Parathyroid adenoma (tissue), 2 donors: ENCODE measurements around the gene EEF1A2.

ENCODE experiments used
- H2AFZ ChIP-seq: fragments of 300-600 bp; sonication (generic); one replicate; pipeline ENCODE4 v1.7.0; 2017; ENCODE audit warnings: antibody characterized with exemption, mild to moderate bottlenecking
- H3K27ac ChIP-seq: fragments of 300-600 bp; sonication (generic); one replicate; pipeline ENCODE4 v1.7.0; 2017
- H3K27me3 ChIP-seq: fragments of 300-600 bp; sonication (generic); one replicate; pipeline ENCODE4 v1.7.0; 2017; ENCODE audit warnings: low read length; ENCODE audit not compliant: control insufficient read depth, insufficient read depth
- H3K36me3 ChIP-seq: fragments of 300-600 bp; sonication (generic); one replicate; pipeline ENCODE4 v1.7.0; 2017; ENCODE audit warnings: low read length; ENCODE audit not compliant: control insufficient read depth, insufficient read depth
- H3K4me1 ChIP-seq: fragments of 300-600 bp; sonication (generic); one replicate; pipeline ENCODE4 v1.7.0; 2017; ENCODE audit warnings: control low read depth
- H3K4me2 ChIP-seq: fragments of 300-600 bp; sonication (generic); one replicate; pipeline ENCODE4 v1.7.0; 2017; ENCODE audit warnings: low read length
- H3K4me3 ChIP-seq: fragments of 300-600 bp; sonication (generic); one replicate; pipeline ENCODE4 v1.7.0; 2017; ENCODE audit warnings: low read depth, low read length
- H3K79me2 ChIP-seq: fragments of 300-600 bp; sonication (generic); one replicate; pipeline ENCODE4 v1.7.0; 2017; ENCODE audit warnings: control low read depth
- H3K9ac ChIP-seq: fragments of 300-600 bp; sonication (generic); one replicate; pipeline ENCODE4 v1.7.0; 2017; ENCODE audit warnings: mild to moderate bottlenecking
- H3K9me3 ChIP-seq: fragments of 300-600 bp; sonication (generic); one replicate; pipeline ENCODE4 v1.7.0; 2017; ENCODE audit warnings: low read length; ENCODE audit not compliant: control insufficient read depth
- CTCF ChIP-seq: fragments of 300-600 bp; sonication (generic); IDR thresholded peaks from one replicate; pipeline ENCODE4 v1.7.0; 2017; ENCODE audit warnings: antibody characterized with exemption, mild to moderate bottlenecking
- donor health status: primary hyperparathyroidism.

Gene EEF1A2

GRCh38 chr20:63473555-63474449 is 25.1 kb downstream of the EEF1A2 start:
- Histone ChIP-seq H3K4me3 (no peak overlapping the region), H3K4me1 (no peaks in the 10 kb centered on the region), H3K79me2 (no peaks in the 10 kb centered on the region), H3K36me3 (no peaks in the 10 kb centered on the region), H3K9ac (no peak overlapping the region), H3K27me3 (peaks cover 22% of the 10 kb centered on the region), H2AFZ (no peak overlapping the region), H3K9me3 (no peaks in the 10 kb centered on the region), H3K27ac (no peak overlapping the region), H3K4me2 (no peak overlapping the region)
- TF ChIP-seq CTCF, result no peak

DNA sequence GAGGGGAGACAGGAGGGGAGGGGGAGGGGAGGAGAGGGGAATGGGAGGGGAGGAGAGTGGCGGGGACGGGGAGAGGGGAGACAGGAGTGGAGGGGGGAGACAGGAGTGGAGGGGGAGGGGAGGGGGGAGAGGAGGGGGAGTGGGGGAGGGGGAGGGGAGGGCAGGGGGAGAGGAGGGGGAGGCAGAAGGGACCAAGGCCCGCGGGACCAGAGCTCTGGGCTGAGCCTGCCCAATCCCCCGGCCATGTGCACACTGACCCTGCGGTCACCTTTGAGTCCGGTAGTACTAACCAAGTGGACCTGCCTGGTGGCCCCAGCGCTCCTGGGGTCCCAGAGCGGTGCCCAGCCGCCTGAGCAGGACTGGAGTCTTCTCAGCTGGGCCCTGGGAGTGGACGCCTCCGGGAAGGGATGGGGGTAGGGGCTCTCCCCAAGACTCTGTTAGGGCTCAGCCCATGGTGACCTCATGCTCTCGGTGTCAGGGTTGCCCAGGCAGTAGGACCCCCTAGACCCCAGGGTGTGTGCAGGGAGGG is 26.0 kb downstream of the EEF1A2 start:
- Histone ChIP-seq H3K9me3 (no peaks in the 10 kb centered on the region), H2AFZ (no peak overlapping the region), H3K36me3 (no peaks in the 10 kb centered on the region), H3K4me3 (no peak overlapping the region), H3K4me1 (no peaks in the 10 kb centered on the region), H3K9ac (no peak overlapping the region), H3K27ac (no peak overlapping the region), H3K4me2 (no peak overlapping the region), H3K79me2 (no peaks in the 10 kb centered on the region), H3K27me3 (peaks cover 17% of the 10 kb centered on the region)
- TF ChIP-seq CTCF, result no peak

GRCh38 chr20:63471981-63472831 is 26.7 kb downstream of the EEF1A2 start, which contains the start of gene KCNQ2:
KCNQ2 (minus strand) TSS chr20:63472655; CDS start chr20:63472463, 192 bp downstream.
- Histone ChIP-seq H3K9ac (no peak within 1 kb of the TSS), H3K4me3 (no peak within 1 kb of the TSS), H3K27me3 (peaks cover 15% of the 10 kb centered on the region), H3K79me2 (no peaks in the 10 kb centered on the region), H3K27ac (no peak within 1 kb of the TSS), H3K36me3 (no peaks in the 10 kb centered on the region), H3K9me3 (no peaks in the 10 kb centered on the region), H3K4me1 (no peaks in the 10 kb centered on the region), H2AFZ (no peak within 1 kb of the TSS), H3K4me2 (no peak within 1 kb of the TSS)
- TF ChIP-seq CTCF, result no peak

- H3K79me2 ChIP-seq, result no peaks in the 10 kb centered on the region
- H3K9me3 ChIP-seq, result no peaks in the 10 kb centered on the region
- H3K27me3 ChIP-seq, result peaks cover 15% of the 10 kb centered on the region
- no peaks in the 10 kb centered on the region for H3K4me1 ChIP-seq
- no peak for TF ChIP-seq CTCF
- no peak overlapping the region for H3K4me2 ChIP-seq
- H3K4me3 ChIP-seq, result no peak overlapping the region
- no peak overlapping the region for H3K27ac ChIP-seq
- no peaks in the 10 kb centered on the region for H3K36me3 ChIP-seq
- H2AFZ ChIP-seq, result no peak overlapping the region
- H3K9ac ChIP-seq, result no peak overlapping the region
Measured at GRCh38 chr20:63471717-63471980, 27.2 kb downstream of the EEF1A2 start.
